HepG2 (cell line): ENCODE measurements around the gene SIGLECL1. TPM values are rescaled to one million over a fixed set of nuclear protein-coding genes. Genes with fewer than 3 reads are reported as not detected.

ENCODE experiments used
- ATAC-seq: fragments of 200-7000 bp; cut with Tn5 transposase; 3 replicates; pipeline ENCODE4 v1.9.1; 2020; ENCODE audit warnings: mild to moderate bottlenecking, moderate library complexity
- BruUV-seq: library from RNA; stranded (reverse); fragments of 400-500 nt; replicated peaks from 2 replicates; lab custom pipeline; 2021; lab: Mats Ljungman, UMichigan
- CTCF ChIA-PET: fragments of 300-600 bp; formaldehyde crosslinking; extraction: SDS; loops from one replicate; lab custom pipeline; 2021; ENCODE audit warnings: low total read pairs, inconsistent platforms, low intra/inter-chr PET ratio; lab: Yijun Ruan, JAX
- POLR2A ChIA-PET: fragments of 350-600 bp; sonication (Branson Sonifier 250); formaldehyde crosslinking; loops from one replicate; lab custom pipeline; 2020; ENCODE audit warnings: antibody characterized with exemption, inconsistent platforms; lab: Yijun Ruan, JAX
- DNase-seq: peaks from one replicate; pipeline ENCODE4 v3.0.0-alpha.2; 2015; ENCODE audit warnings: low spot score
- FAIRE-seq: peaks from 3 replicates; lab custom pipeline; 2011; peaks lifted over from hg19 to GRCh38; lab: Jason Lieb, UNC
- H2AFZ ChIP-seq: one replicate; pipeline ENCODE4 v1.6.1; 2011; ENCODE audit warnings: low read length, inconsistent platforms
- H3K27ac ChIP-seq: fragments of 300-600 bp; 3 replicates; pipeline ENCODE4 v1.8.0; 2011; ENCODE audit warnings: mixed run types, mild to moderate bottlenecking, mixed read lengths, low read length, inconsistent platforms; ENCODE audit not compliant: insufficient read depth; ENCODE audit errors: extremely low read length
- H3K27me3 ChIP-seq, 2 experiments: fragments of 200-600 bp in 1 of 2; 2 replicates in 1 of 2; 3 replicates in 1 of 2; pipeline versions ENCODE4 v1.6.0 to v1.8.0; 2011; ENCODE audit warnings: low read length in 2 of 2, mild to moderate bottlenecking in 2 of 2, moderate library complexity in 2 of 2, inconsistent platforms in 1 of 2; ENCODE audit not compliant: insufficient read depth in 2 of 2, control insufficient read depth in 1 of 2
- H3K36me3 ChIP-seq, 2 experiments: fragments of 200-600 bp in 1 of 2; replicated peaks in 1 of 2; 2 replicates in 1 of 2; 3 replicates in 1 of 2; pipeline versions ENCODE4 v1.5.1 to v1.8.0; 2011; ENCODE audit warnings: low read length in 2 of 2, inconsistent platforms in 1 of 2; ENCODE audit not compliant: insufficient read depth in 2 of 2, control insufficient read depth in 1 of 2
- H3K4me1 ChIP-seq: 2 replicates; pipeline ENCODE4 v1.5.1; 2012; ENCODE audit warnings: low read length, inconsistent platforms; ENCODE audit not compliant: insufficient read depth
- H3K4me2 ChIP-seq: 2 replicates; pipeline ENCODE4 v1.6.0; 2011; ENCODE audit warnings: low read depth, low read length, inconsistent platforms
- H3K4me3 ChIP-seq, 3 experiments: fragments of 200-600 bp in 1 of 3; sonication (generic), shearing (Covaris generic) in 1 of 3; replicated peaks in 1 of 3; 2 replicates each; pipeline ENCODE4 v1.5.1; 2011 to 2016; ENCODE audit warnings: low read length in 3 of 3, inconsistent platforms in 2 of 3, low read depth in 2 of 3, mild to moderate bottlenecking in 2 of 3, control low read depth in 1 of 3, mixed read lengths in 1 of 3; ENCODE audit not compliant: insufficient read depth in 1 of 3
- H3K79me2 ChIP-seq: one replicate; pipeline ENCODE4 v1.6.1; 2011; ENCODE audit warnings: low read length, inconsistent platforms; ENCODE audit not compliant: insufficient read depth
- H3K9ac ChIP-seq: 2 replicates; pipeline ENCODE4 v1.6.0; 2011; ENCODE audit warnings: mild to moderate bottlenecking, low read depth, low read length, inconsistent platforms; ENCODE audit not compliant: insufficient read depth
- H3K9me3 ChIP-seq: 2 replicates; pipeline ENCODE4 v1.5.1; 2012; ENCODE audit warnings: mild to moderate bottlenecking, low read length
- H4K20me1 ChIP-seq: 2 replicates; pipeline ENCODE4 v1.6.0; 2011; ENCODE audit warnings: inconsistent platforms, mild to moderate bottlenecking, low read length, moderate library complexity; ENCODE audit not compliant: insufficient read depth
- GTF2F1 ChIP-seq: fragments of 150-350 bp; IDR thresholded peaks from 2 replicates; pipeline ENCODE4 v1.6.1; 2014; ENCODE audit warnings: low read length
- RFX1 ChIP-seq: fragments of 450-650 bp; IDR thresholded peaks from 2 replicates; pipeline ENCODE4 v1.6.1; 2017
- ZFP90 ChIP-seq: sonication (generic); formaldehyde crosslinking; IDR thresholded peaks from 2 replicates; pipeline ENCODE4 v1.8.0; 2022; ENCODE audit warnings: missing genetic modification reagents, mild to moderate bottlenecking, inconsistent platforms, borderline replicate concordance
- ZNF557 ChIP-seq: sonication (generic); formaldehyde crosslinking; IDR thresholded peaks from 2 replicates; pipeline ENCODE4 v1.4.0; 2020; ENCODE audit warnings: missing genetic modification reagents
- WGBS: methylation state at CpG from one replicate; pipeline ENCODE4 v1.1.6; 2017; ENCODE audit warnings: low lambda C conversion rate; 5-methylcytosine and 5-hydroxymethylcytosine counted together
- in situ Hi-C: cut with HindIII; loops from 2 replicates; pipeline ENCODE4 v1.10.0; 2017; ENCODE audit warnings: low pct_unique_long_range_greater_than_20kb; ENCODE audit not compliant: extremely low pct_ligation_motif_present
- intact Hi-C: fragments of 100-400 bp; cut with micrococcal nuclease; formaldehyde crosslinking; loops from one replicate; pipeline ENCODE4 v1.10.0; 2022; ENCODE audit not compliant: unreplicated experiment
- polyA plus RNA-seq, 8 experiments: library from polyadenylated mRNA; depleted of rRNA in 3 of 8; stranded (reverse) in 7 of 8; unstranded in 1 of 8; fragments of >200 nt; fragmentation: Illumina TruSeq in 4 of 8; extraction: Trizol in 4 of 8; gene quantifications; 2 replicates each; pipeline versions ENCODE4 v1.2.1 to v1.2.3, GENCODE V29; 2011 to 2016; ENCODE audit warnings: low read depth in 4 of 8, missing spikeins in 1 of 8, mixed read lengths in 1 of 8; ENCODE audit not compliant: insufficient read depth in 1 of 8
- total RNA-seq, 5 experiments: library from RNA; depleted of rRNA; stranded (reverse); fragments of >200 nt; fragmentation: Illumina TruSeq; extraction: Trizol; gene quantifications; 2 replicates each; pipeline ENCODE4 v1.2.3, GENCODE V29; 2016; ENCODE audit warnings: low read depth in 1 of 5
- TF ChIP-seq, protein P1 (sequence below), 2 experiments: fragments of 450-650 bp in 1 of 2; sonication (generic) in 1 of 2; formaldehyde crosslinking; IDR thresholded peaks; 2 replicates each; pipeline versions ENCODE4 v1.5.0 to v1.8.0; 2020 to 2022; ENCODE audit warnings: mild to moderate bottlenecking in 1 of 2, missing genetic modification reagents in 1 of 2
- TF ChIP-seq, protein P2 (sequence below): IDR thresholded peaks from 2 replicates; pipeline ENCODE4 v1.6.1; 2016
- TF ChIP-seq, protein P3 (sequence below): sonication (generic); formaldehyde crosslinking; IDR thresholded peaks from 2 replicates; pipeline ENCODE4 v1.5.0; 2020; ENCODE audit warnings: mild to moderate bottlenecking, low read depth, missing genetic modification reagents, borderline replicate concordance
- TF ChIP-seq, protein P4 (sequence below): sonication (generic); formaldehyde crosslinking; IDR thresholded peaks from 2 replicates; pipeline ENCODE4 v1.8.0; 2022; ENCODE audit warnings: mild to moderate bottlenecking, missing genetic modification reagents, moderate library complexity

SIGLECL1 gene
- total and polyA plus RNA-seq, 2 of the 13 experiments (the other 11 are each of a cell fraction or from before 2014, with no cell fraction given) = not detected

GRCh38 chr19:51219307-51219706, 31.6 kb upstream of the SIGLECL1 start:
- DNase-seq (no peak), ATAC-seq (no peak), FAIRE-seq (no peak)
- Histone ChIP-seq H2AFZ (no peak overlapping the region), H3K4me2 (no peak overlapping the region), H3K4me3 (no peak overlapping the region), H3K4me1 (no peaks in the 10 kb centered on the region), H3K27ac (no peak overlapping the region), H3K9ac (no peak overlapping the region), H4K20me1 (no peaks in the 10 kb centered on the region), H3K9me3 (no peaks in the 10 kb centered on the region), H3K79me2 (no peaks in the 10 kb centered on the region), H3K36me3 (no peaks in the 10 kb centered on the region), H3K27me3 (no peaks in the 10 kb centered on the region; a peak in 1 of 5 replicates)
- TF ChIP-seq GTF2F1 (no peak), ZNF557 (no peak), RFX1 (no peak), ZFP90 (no peak)
- TF ChIP-seq, protein P1, sequence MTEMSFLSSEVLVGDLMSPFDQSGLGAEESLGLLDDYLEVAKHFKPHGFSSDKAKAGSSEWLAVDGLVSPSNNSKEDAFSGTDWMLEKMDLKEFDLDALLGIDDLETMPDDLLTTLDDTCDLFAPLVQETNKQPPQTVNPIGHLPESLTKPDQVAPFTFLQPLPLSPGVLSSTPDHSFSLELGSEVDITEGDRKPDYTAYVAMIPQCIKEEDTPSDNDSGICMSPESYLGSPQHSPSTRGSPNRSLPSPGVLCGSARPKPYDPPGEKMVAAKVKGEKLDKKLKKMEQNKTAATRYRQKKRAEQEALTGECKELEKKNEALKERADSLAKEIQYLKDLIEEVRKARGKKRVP (CRISPR knock-in tag; IDR thresholded peaks at IDR 0.05) = no peak
- TF ChIP-seq, protein P2, sequence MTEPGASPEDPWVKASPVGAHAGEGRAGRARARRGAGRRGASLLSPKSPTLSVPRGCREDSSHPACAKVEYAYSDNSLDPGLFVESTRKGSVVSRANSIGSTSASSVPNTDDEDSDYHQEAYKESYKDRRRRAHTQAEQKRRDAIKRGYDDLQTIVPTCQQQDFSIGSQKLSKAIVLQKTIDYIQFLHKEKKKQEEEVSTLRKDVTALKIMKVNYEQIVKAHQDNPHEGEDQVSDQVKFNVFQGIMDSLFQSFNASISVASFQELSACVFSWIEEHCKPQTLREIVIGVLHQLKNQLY = no peak
- TF ChIP-seq, protein P3, sequence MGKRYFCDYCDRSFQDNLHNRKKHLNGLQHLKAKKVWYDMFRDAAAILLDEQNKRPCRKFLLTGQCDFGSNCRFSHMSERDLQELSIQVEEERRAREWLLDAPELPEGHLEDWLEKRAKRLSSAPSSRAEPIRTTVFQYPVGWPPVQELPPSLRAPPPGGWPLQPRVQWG = no peak
- TF ChIP-seq, protein P4, sequence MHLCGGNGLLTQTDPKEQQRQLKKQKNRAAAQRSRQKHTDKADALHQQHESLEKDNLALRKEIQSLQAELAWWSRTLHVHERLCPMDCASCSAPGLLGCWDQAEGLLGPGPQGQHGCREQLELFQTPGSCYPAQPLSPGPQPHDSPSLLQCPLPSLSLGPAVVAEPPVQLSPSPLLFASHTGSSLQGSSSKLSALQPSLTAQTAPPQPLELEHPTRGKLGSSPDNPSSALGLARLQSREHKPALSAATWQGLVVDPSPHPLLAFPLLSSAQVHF (CRISPR knock-in tag) = no peak
- ChIA-PET POLR2A (no interaction called here), CTCF (no interaction called here)
- in situ Hi-C loops (no loop called here), intact Hi-C loops (no loop called here)
- BruUV-seq = no TSS peak
- WGBS = 31% methylated on average over 1 of the region's 1 CpG
